ENCODE data around the gene SLAMF9.

The SLAMF9 gene

DNA sequence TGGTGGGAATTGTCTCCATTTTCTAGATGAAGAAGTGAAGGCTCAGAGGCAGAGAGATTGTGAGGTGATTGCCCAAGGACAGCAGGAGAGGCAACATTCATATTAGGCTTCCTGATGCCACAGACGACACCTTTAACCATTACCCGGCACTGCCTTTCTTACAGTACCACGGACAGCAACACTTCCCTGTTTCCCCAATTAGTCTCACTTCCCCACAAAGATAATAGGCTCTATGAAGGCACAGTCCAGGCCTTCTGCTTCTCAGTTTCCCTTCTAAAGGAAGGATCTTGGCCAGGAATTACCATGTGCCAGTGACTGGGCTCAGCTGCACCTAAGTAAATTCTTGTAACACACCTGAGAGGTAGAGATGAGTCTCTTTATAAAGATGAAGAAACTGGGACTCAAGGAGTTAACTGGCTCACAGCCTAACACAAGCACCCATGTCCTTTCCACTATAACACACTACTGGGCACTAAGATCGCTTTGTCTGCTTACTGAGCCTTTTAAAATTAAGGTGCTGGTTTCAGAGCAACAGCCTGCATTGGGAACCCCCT, 18.2 kb downstream of the SLAMF9 start:
- TF ChIP-seq, protein P1, sequence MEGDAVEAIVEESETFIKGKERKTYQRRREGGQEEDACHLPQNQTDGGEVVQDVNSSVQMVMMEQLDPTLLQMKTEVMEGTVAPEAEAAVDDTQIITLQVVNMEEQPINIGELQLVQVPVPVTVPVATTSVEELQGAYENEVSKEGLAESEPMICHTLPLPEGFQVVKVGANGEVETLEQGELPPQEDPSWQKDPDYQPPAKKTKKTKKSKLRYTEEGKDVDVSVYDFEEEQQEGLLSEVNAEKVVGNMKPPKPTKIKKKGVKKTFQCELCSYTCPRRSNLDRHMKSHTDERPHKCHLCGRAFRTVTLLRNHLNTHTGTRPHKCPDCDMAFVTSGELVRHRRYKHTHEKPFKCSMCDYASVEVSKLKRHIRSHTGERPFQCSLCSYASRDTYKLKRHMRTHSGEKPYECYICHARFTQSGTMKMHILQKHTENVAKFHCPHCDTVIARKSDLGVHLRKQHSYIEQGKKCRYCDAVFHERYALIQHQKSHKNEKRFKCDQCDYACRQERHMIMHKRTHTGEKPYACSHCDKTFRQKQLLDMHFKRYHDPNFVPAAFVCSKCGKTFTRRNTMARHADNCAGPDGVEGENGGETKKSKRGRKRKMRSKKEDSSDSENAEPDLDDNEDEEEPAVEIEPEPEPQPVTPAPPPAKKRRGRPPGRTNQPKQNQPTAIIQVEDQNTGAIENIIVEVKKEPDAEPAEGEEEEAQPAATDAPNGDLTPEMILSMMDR (IDR thresholded peaks at IDR 0.05; ENCODE audit: low read depth, low read length): no peak
- TF ChIP-seq EZH2phosphoT487 (IDR thresholded peaks at IDR 0.05; ENCODE audit: low read depth): no peak
- Histone ChIP-seq H3K4me2 (ENCODE audit: low read length) (peak overlapping the region; percentile 91), H3K27ac (ENCODE audit: low read length) (no peak overlapping the region), H4K20me1 (ENCODE audit: insufficient read depth, low read length) (peaks cover 5% of the 10 kb centered on the region), H3K9ac (ENCODE audit: low read length) (no peak overlapping the region), H3K4me3 (ENCODE audit: low read length) (peak overlapping the region; percentile 31; the same call in 1 of the 2 replicates), H3K79me2 (ENCODE audit: low read length) (no peaks in the 10 kb centered on the region), H2AFZ (ENCODE audit: low read depth, low read length) (no peak overlapping the region), H3K27me3 (ENCODE audit: low read depth, low read length) (peaks cover 15% of the 10 kb centered on the region; the same call in 1 of the 2 replicates), H3K36me3 (replicated peaks; ENCODE audit: low read depth, low read length) (no peaks in the 10 kb centered on the region), H3K9me3 (ENCODE audit: insufficient read depth, low read length) (no peaks in the 10 kb centered on the region), H3K4me1 (ENCODE audit: low read length) (peaks cover 67% of the 10 kb centered on the region)

GRCh38 chr1:159935305-159935704, 18.7 kb downstream of the SLAMF9 start:
- TF ChIP-seq EZH2phosphoT487 (IDR thresholded peaks at IDR 0.05; ENCODE audit: low read depth): no peak
- TF ChIP-seq, protein P1 (IDR thresholded peaks at IDR 0.05; ENCODE audit: low read depth, low read length): no peak
- Histone ChIP-seq H3K4me2 (ENCODE audit: low read length) (peak overlapping the region; percentile 16; the same call in 1 of the 2 replicates), H3K4me3 (ENCODE audit: low read length) (no peak overlapping the region), H3K79me2 (ENCODE audit: low read length) (no peaks in the 10 kb centered on the region), H3K27me3 (ENCODE audit: low read depth, low read length) (peaks cover 15% of the 10 kb centered on the region; the same call in 1 of the 2 replicates), H4K20me1 (ENCODE audit: insufficient read depth, low read length) (peaks cover 5% of the 10 kb centered on the region), H3K27ac (ENCODE audit: low read length) (no peak overlapping the region), H3K9ac (ENCODE audit: low read length) (no peak overlapping the region), H2AFZ (ENCODE audit: low read depth, low read length) (no peak overlapping the region), H3K9me3 (ENCODE audit: insufficient read depth, low read length) (no peaks in the 10 kb centered on the region), H3K36me3 (replicated peaks; ENCODE audit: low read depth, low read length) (no peaks in the 10 kb centered on the region), H3K4me1 (ENCODE audit: low read length) (peaks cover 67% of the 10 kb centered on the region)

GRCh38 chr1:159934136-159935039, 19.6 kb downstream of the SLAMF9 start:
- no peaks in the 10 kb centered on the region for H3K36me3 ChIP-seq (replicated peaks; ENCODE audit: low read depth, low read length)
- H3K27ac ChIP-seq (ENCODE audit: low read length): no peak overlapping the region
- peaks cover 5% of the 10 kb centered on the region for H4K20me1 ChIP-seq (ENCODE audit: insufficient read depth, low read length)
- H3K4me1 ChIP-seq (ENCODE audit: low read length): peaks cover 67% of the 10 kb centered on the region
- H3K4me2 ChIP-seq (ENCODE audit: low read length): no peak overlapping the region
- peaks cover 10% of the 10 kb centered on the region; the same call in 1 of the 2 replicates for H3K27me3 ChIP-seq (ENCODE audit: low read depth, low read length)
- H3K79me2 ChIP-seq (ENCODE audit: low read length): no peaks in the 10 kb centered on the region
- no peak overlapping the region for H3K9ac ChIP-seq (ENCODE audit: low read length)
- no peaks in the 10 kb centered on the region for H3K9me3 ChIP-seq (ENCODE audit: insufficient read depth, low read length)
- TF ChIP-seq, protein P1 (IDR thresholded peaks at IDR 0.05; ENCODE audit: low read depth, low read length): no peak
- no peak for TF ChIP-seq EZH2phosphoT487 (IDR thresholded peaks at IDR 0.05; ENCODE audit: low read depth)
- no peak overlapping the region for H2AFZ ChIP-seq (ENCODE audit: low read depth, low read length)
- H3K4me3 ChIP-seq (ENCODE audit: low read length): no peak overlapping the region

DNA sequence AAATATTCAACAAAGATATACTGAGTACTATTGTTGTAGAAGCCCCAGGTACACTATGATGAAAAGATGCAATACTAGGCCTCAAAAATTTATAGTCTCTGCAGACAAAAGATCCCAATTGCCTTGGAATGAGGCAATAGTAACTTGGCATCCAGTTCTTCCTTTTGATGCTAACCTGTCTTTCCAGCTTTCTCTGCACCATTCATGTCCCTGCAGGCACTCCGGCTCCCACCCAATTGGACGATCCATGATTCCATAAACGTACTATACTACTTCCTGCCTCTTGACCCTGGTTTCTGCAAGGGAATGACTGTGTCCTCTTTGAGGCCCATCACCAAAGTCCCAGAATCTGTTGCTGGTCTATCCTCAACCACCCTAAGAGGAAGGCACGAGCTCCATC, 20.7 kb downstream of the SLAMF9 start:
- Histone ChIP-seq H3K36me3 (replicated peaks; ENCODE audit: low read depth, low read length) (no peaks in the 10 kb centered on the region), H3K27me3 (ENCODE audit: low read depth, low read length) (0 out of 2 replicates have a peak, but pooled peaks cover 6% of the 10 kb centered on the region), H3K9me3 (ENCODE audit: insufficient read depth, low read length) (no peaks in the 10 kb centered on the region), H3K4me1 (ENCODE audit: low read length) (peaks cover 65% of the 10 kb centered on the region), H3K9ac (ENCODE audit: low read length) (no peak overlapping the region), H2AFZ (ENCODE audit: low read depth, low read length) (no peak overlapping the region), H3K4me2 (ENCODE audit: low read length) (no peak overlapping the region), H3K4me3 (ENCODE audit: low read length) (no peak overlapping the region), H3K27ac (ENCODE audit: low read length) (no peak overlapping the region), H4K20me1 (ENCODE audit: insufficient read depth, low read length) (peaks cover 5% of the 10 kb centered on the region), H3K79me2 (ENCODE audit: low read length) (no peaks in the 10 kb centered on the region)
- TF ChIP-seq, protein P1 (IDR thresholded peaks at IDR 0.05; ENCODE audit: low read depth, low read length): no peak
- no peak for TF ChIP-seq EZH2phosphoT487 (IDR thresholded peaks at IDR 0.05; ENCODE audit: low read depth)

Measured in OCI-LY3 (cell line).